Measurements from ENCODE around the gene HHAT.
"Not testable (repeated sequence)": the region's sequence is repeated elsewhere in the genome, so short reads cannot be mapped to it uniquely, and the experiment has no call there.

The HHAT gene

GRCh38 chr1:210647406-210648333 lies 319.0 kb downstream of the HHAT start:
- no peak for DNase-seq (ENCODE audit: low spot score)

- DNase-seq (ENCODE audit: low spot score): no peak
Observed at GRCh38 chr1:210648588-210649269, 320.0 kb downstream of the HHAT start.

- DNase-seq (ENCODE audit: low spot score): no peak
Observed at GRCh38 chr1:210650403-210650802, 321.7 kb downstream of the HHAT start.

GRCh38 chr1:210652329-210652954 lies 323.7 kb downstream of the HHAT start:
- no peak for DNase-seq (ENCODE audit: low spot score)

DNA sequence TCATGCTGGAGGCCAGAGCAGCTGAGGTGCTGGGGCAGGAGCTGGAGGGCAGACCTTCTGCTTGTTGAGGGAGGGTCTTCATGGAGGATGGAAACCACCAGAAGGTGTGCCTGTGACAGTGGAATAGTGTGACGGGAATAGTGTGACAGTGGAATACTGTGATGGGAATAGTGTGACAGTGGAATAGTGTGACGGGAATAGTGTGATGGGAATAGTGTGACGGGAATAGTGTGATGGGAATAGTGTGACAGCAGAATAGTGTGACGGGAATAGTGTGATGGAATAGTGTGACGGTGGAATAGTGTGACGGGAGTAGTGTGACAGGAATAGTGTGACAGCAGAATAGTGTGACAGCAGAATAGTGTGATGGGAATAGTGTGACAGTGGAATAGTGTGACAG lies 325.1 kb downstream of the HHAT start:
- peak; percentile 50 for DNase-seq (ENCODE audit: low spot score)

DNA sequence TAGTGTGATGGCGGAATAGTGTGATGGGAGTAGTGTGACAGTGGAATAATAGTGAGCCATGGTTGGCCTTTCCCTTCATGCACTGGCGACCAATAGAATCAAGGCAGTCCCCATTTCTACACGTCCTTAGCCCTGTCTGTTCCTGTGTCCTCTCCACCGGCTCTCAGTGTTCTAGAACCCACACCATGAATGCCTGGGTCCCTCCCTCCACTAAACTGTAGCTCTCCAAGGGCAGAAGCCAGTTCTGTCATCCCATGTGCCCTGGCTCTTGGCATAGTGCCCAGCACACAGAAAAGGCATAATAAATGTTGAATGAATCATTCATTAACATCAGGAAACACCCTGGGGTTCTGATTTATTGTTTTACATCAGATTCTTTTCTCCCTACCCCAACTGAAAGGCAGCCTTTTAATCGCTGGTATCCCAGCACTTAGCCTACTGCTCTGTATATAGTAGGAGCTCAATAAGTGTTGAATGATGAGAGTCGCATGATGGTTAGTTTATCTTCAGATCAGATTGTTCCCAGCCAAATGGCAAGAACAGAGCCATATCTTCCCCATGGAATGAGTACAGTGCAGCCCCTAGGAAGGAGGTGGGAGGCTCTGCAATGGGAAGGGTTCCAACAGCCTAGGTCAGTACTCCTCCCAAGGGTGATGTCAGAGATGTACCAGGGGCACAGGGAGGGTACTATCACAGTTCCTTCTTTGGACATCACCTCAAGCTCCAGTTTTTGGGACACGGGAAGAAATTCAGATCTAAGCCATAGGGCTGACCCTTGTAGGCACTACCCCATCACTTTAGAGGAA lies 325.7 kb downstream of the HHAT start:
- DNase-seq (ENCODE audit: low spot score): no peak

GRCh38 chr1:210655511-210655910 lies 326.8 kb downstream of the HHAT start:
- no peak for DNase-seq (ENCODE audit: low spot score)

DNA sequence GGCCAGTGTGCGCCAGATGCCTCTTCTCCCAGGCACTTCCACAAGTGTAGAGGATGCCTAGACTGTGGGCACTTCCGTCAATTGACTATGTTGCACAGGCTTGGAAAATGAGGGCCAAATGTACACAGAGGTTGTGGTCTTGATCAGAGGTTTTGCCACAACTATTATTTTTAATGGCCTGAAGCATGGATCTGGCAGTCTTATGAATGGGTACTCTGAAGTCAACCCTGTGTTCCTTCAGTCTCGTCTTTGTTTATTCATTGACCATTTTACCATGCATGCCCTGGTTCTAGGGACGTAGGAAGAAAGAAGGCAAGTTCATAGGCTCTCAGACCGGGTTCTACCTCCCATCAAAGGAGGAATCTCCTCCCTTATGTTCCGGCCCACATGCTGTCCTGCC lies 329.1 kb downstream of the HHAT start:
- DNase-seq (ENCODE audit: low spot score): no peak

DNA sequence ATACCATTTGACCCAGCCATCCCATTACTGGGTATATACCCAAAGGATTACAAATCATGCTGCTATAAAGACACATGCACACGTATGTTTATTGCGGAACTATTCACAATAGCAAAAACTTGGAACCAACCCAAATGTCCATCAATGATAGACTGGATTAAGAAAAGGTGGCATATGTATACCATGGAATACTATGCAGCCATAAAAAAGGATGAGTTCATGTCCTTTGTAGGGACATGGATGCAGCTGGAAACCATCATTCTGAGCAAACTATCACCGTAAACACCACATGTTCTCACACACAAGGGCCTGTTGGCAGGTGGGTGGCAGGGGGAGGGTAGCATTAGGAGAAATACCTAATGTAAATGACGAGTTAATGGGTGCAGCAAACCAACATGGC lies 332.8 kb downstream of the HHAT start:
- not testable (repeated sequence) for DNase-seq (ENCODE audit: low spot score)

GRCh38 chr1:210662291-210663050 lies 333.8 kb downstream of the HHAT start:
- no peak for DNase-seq (ENCODE audit: low spot score)

DNA sequence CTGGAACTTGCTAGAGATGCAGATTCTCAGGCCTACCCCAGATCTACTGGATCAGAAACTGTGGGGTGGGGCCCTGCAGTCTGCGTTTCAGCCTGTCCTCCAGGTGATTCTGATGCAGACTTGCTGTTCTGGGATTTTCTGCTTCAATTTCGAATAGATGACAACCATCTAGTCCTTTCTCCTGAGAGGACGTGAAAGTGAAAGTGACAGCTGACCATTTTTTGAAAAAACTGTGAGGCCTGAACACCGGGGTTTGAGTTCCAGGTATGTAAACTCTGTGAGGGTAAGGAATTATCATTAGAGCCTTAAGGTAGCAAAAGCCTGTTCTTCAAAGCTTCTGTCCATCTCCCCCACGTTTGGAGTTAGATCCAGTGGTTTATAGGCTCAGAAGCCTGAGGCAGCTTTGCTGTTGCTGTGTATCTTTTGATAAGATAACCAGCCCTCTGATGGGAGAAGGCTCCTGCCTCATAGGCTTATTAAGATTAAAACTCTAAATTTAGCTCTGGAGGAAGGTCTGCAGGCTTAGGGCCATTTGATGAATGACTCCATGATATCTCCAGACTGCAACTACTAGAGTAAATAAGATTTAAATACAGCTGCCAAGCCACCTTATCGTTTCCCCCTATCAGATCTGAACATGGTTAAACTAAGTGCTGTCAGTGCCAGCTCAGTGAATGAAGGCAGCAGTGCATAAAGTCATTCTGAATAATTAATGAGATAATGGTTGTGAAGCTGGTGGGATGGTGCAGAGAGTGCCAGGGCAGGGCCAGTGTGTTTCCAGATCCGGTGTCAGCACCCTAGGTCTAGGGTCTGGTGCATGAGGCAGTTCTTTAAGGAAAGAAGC lies 335.2 kb downstream of the HHAT start:
- no peak for DNase-seq (ENCODE audit: low spot score)

DNA sequence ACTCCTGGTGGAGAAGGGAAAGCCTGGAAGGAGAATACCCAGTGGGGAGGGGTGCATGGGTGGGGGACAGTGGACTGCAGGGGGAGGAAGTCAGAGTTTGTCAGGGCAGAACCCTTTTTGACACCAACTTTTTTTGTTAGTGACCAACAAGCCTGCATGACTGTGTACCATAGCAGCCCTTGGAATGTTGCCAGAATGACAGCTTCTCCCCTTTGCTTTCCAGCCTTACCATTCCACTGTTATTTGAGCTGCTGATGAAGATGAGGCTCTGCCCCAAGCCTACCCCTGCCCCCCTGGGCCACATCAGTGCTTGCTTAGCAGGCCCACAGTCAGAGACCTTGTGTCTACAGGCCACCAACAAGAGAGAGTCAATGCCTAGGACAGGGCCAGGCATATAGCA lies 341.2 kb downstream of the HHAT start:
- no peak for DNase-seq (ENCODE audit: low spot score)

- DNase-seq (ENCODE audit: low spot score): no peak
Observed at GRCh38 chr1:210674151-210674550, 345.4 kb downstream of the HHAT start.

DNA sequence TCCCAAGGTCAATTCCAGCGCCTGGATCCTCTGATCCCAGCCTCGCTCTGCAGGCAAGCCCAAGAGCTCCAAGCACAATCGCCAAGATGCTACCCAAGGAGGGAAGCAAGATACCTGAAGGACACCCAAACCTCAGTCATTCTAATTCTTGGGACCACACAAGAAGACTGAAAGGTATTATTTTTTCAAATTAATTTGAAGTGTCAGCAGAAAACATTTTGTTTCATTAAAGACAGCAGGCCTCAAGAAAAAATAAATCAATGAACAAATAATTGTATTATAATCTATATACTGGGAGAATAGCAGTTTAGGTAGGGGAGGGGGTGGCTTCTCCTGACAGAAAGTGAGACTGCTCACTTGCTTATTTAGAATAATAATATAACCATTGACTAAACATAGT lies 347.8 kb downstream of the HHAT start:
- no peak for DNase-seq (ENCODE audit: low spot score)

DNA sequence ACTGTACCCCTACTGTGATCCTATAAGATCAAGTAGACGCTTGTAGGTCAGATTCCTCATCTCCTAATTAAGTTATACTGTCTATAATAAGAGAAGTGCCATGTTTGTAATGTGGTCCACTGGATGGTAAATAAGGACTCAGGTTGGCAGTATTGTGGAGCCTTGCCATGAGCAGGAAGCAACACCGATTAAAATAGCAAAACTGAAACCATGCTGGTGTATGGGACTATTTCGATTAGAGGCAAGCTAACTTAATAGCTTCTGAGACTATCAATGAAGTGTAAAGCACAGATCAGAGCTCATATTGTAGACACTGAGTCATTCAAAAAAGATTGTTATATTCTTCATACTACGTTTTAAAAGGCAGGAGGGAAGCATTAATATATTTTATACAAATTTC lies 348.8 kb downstream of the HHAT start:
- no peak for DNase-seq (ENCODE audit: low spot score)

DNA sequence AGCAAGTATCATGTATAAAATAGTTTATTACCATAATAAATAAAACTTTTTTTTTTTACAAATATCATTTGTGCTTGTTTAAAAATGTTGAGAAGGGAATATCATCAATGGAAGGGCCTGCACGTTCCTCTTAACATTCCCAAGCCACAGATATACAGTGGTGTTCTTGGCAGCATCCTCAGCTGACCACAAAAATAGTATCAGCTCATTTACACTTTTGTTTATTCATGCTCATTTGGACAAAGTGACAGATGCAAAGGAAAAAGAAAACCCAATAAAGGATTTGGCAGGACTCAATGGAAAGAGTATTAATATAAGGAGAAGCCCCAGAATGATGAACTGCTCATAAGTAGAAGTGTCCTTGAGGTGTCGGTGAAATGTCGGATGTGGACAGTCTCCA lies 349.6 kb downstream of the HHAT start:
- no peak for DNase-seq (ENCODE audit: low spot score)

DNA sequence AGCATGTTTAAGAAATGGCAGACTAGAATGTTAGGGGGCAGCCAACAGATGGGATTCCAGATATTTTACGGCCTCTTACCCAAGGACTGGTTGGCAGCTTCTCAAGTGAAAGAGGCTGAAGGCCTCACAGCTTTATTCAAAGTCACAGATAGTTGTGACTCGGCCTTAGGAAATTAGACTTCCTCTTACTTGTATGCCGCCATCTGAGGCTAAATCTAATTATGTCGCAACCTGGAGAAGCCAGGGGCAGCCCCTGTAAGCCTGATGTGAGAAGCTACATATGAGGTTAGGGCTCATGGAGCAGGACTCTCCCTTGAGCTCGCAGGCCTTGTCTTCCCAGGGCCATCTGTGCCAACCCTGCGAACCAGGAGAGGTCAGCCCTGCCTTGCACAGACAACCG lies 352.5 kb downstream of the HHAT start:
- DNase-seq (ENCODE audit: low spot score): no peak

DNA sequence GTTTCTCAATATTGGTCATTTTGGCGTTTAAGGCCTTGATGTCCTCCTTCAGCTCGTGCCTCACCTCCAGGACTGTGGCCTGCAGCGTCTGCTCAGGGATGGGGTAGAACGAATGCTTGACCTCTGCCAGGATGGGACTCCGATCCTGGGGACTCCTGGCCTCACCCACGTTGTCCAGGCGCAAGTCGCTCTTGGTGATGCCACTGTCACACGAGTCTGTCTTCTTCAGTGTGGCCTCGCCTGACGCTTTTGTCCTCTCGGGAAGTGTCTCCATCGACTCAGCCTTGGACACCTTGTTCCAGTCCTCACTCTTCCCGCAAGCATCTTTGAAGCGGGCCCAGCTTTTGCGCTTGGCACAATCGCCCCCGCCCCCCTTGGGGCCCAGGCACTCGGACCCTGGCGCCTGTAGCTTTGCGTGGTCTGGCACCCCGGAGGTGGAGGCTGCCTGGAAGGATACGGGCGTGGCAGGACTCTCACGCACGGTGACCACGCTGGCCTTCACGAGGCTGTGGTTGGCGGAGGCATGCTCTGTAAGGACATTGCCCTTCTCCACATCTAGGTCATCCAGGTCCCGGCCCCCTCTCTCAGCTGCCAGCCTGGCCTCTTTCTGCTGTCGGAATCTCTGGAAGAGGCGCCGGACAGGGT lies 354.8 kb downstream of the HHAT start:
- no peak for DNase-seq (ENCODE audit: low spot score)

DNA sequence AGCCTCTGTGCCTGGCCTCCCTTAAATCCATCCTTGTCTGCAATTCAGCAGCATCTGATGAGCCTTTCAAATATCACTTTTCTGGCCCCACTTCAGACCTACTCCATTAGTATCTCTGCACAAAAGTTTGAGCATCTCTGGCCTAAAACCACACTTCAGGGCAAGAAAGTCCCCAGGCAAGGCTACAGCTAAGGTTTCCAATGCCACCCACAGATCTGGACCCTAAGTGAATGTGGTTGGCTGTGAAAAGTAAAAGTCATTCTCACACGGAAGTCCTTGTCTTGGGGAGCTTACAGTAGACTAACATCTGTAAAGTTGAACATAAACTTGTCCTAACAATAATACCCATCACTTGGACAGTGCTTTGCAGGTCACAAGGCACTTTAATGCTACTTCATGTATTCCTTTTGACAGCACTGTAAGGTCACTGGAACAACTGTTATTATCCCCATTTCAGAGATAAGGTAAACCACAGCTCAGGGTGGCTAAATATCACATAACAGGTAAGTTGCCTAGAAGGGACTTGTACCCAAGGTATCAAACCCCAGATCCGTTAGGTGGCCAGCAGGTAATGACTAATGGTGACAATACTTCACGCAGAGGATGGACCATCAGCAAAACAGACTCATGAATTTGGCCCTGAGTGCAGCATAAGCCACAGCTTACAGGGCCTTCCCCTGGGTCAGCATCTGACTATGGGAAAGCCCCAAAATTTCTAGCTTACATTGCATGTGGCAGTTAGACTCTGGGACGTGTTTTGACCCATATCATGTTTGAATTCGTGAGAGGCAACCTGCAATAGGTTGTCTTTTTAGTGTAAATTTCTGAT lies 356.0 kb downstream of the HHAT start:
- no peak for DNase-seq (ENCODE audit: low spot score)
